ENCODE measurements around the gene TRABD. TPM values are rescaled to one million over a fixed set of nuclear protein-coding genes. Genes with fewer than 3 reads are reported as not detected.

The TRABD gene
- total RNA-seq, 2 experiments from 2014 or later: 184 to 193 TPM

GRCh38 chr22:50194037-50194805 lies 8.5 kb downstream of the TRABD start:
- H3K4me1 ChIP-seq (ENCODE audit: insufficient read depth, low read length): peaks cover 59% of the 10 kb centered on the region
- no peaks in the 10 kb centered on the region for H3K27me3 ChIP-seq (ENCODE audit: control insufficient read depth in 1 of 2, insufficient read depth in 2 of 2, low read length in 2 of 2)
- Mint-ChIP-seq H3K9me3 (no peaks in the 10 kb centered on the region), H3K27me3 (no peaks in the 10 kb centered on the region), H3K36me3 (ENCODE audit: low read depth) (peaks cover 42% of the 10 kb centered on the region), H3K4me1 (ENCODE audit: low read depth) (peaks cover 28% of the 10 kb centered on the region), H3K4me3 (no peak overlapping the region), H3K27ac (peak overlapping the region; percentile 65)
- intact Hi-C loops (cut with DNase I, micrococcal nuclease): loop anchor here (5.0 to 10.0 kb wide), 2 partner anchors 257 to 259 kb away; no protein-coding TSS in a partner anchor
- no peaks in the 10 kb centered on the region for H3K9me3 ChIP-seq (ENCODE audit: control insufficient read depth in 1 of 2, insufficient read depth in 1 of 2, low read length in 2 of 2)
- ATAC-seq (ENCODE audit: poor library complexity) (no peak), DNase-seq (no peak)
- ChIA-PET POLR2A (no interaction called here), CTCF (interaction anchor here (1.1 kb wide), 1 partner anchor 47 kb away, joined by 3 read pairs; no protein-coding TSS in a partner anchor)
- no peak for TF ChIP-seq CTCF (IDR thresholded peaks at IDR 0.05)
- peaks cover 48% of the 10 kb centered on the region for H3K36me3 ChIP-seq (ENCODE audit: insufficient read depth, low read length)
- peak overlapping the region in 1 of 2 donors; percentile 99 for H3K27ac ChIP-seq (ENCODE audit: low read depth in 1 of 2, low read length in 2 of 2)
- no peak overlapping the region for H3K4me3 ChIP-seq (ENCODE audit: low read length)

- H3K36me3 ChIP-seq (ENCODE audit: insufficient read depth, low read length): peaks cover 50% of the 10 kb centered on the region
- ChIA-PET CTCF (no interaction called here), POLR2A (no interaction called here)
These were observed 10.5 kb downstream of the TRABD start for GRCh38 chr22:50196256-50196655.

More at GRCh38 chr22:50196256-50196655, 10.5 kb downstream of the TRABD start:
- H3K27ac ChIP-seq (ENCODE audit: low read depth in 1 of 2, low read length in 2 of 2): no peak overlapping the region
- Mint-ChIP-seq H3K36me3 (ENCODE audit: low read depth) (peaks cover 42% of the 10 kb centered on the region), H3K9me3 (no peaks in the 10 kb centered on the region), H3K27ac (no peak overlapping the region), H3K27me3 (no peaks in the 10 kb centered on the region), H3K4me3 (peak overlapping the region; percentile 66), H3K4me1 (ENCODE audit: low read depth) (peaks cover 17% of the 10 kb centered on the region)
- ATAC-seq (ENCODE audit: poor library complexity) (no peak), DNase-seq (no peak)
- H3K9me3 ChIP-seq (ENCODE audit: control insufficient read depth in 1 of 2, insufficient read depth in 1 of 2, low read length in 2 of 2): no peaks in the 10 kb centered on the region
- TF ChIP-seq CTCF (IDR thresholded peaks at IDR 0.05): no peak
- peaks cover 50% of the 10 kb centered on the region for H3K4me1 ChIP-seq (ENCODE audit: insufficient read depth, low read length)
- H3K4me3 ChIP-seq (ENCODE audit: low read length): no peak overlapping the region
- intact Hi-C loops (cut with DNase I, micrococcal nuclease): loop anchor here in 1 of 2 experiments (10.0 kb wide), 1 partner anchor 261 kb away; no protein-coding TSS in a partner anchor
- H3K27me3 ChIP-seq (ENCODE audit: control insufficient read depth in 1 of 2, insufficient read depth in 2 of 2, low read length in 2 of 2): no peaks in the 10 kb centered on the region
